Activated CD8-positive, alpha-beta memory T cell treated with anti-CD3 and anti-CD28 coated beads, Interleukin-2, amount 10 ng/mL, durations not matched to agents 7 days and 5 days (primary cell): ENCODE results near the gene ALDH7A1. TPM values are rescaled to one million over a fixed set of nuclear protein-coding genes. Genes with fewer than 3 reads are reported as not detected.
"Not testable (repeated sequence)": the region's sequence is repeated elsewhere in the genome, so short reads cannot be mapped to it uniquely, and the experiment has no call there.

Experiments
- ATAC-seq: fragments of 150-1000 bp; cut with Tn5 transposase; one replicate; pipeline ENCODE4 v1.10.0; 2021; ENCODE audit warnings: moderate library complexity
- CTCF ChIA-PET: fragments of 350-600 bp; sonication (Branson Sonifier 250); formaldehyde crosslinking; loops from one replicate; lab custom pipeline; 2021; ENCODE audit warnings: antibody characterized with exemption; lab: Charles Lee
- DNase-seq: peaks from one replicate; pipeline ENCODE4 v3.0.0-alpha.2; 2020
- H3K27ac Mint-ChIP-seq: one replicate; pipeline ENCODE4 v1.8.0; 2021; ENCODE audit warnings: mild to moderate bottlenecking, mixed read lengths
- H3K27me3 Mint-ChIP-seq: one replicate; pipeline ENCODE4 v1.8.0; 2021; ENCODE audit warnings: mixed read lengths
- H3K36me3 Mint-ChIP-seq: one replicate; pipeline ENCODE4 v1.8.0; 2021; ENCODE audit warnings: mild to moderate bottlenecking, mixed read lengths
- H3K4me1 Mint-ChIP-seq: one replicate; pipeline ENCODE4 v1.8.0; 2021; ENCODE audit warnings: mixed read lengths
- H3K4me3 Mint-ChIP-seq: one replicate; pipeline ENCODE4 v1.8.0; 2021; ENCODE audit warnings: mild to moderate bottlenecking, moderate library complexity, mixed read lengths
- H3K9me3 Mint-ChIP-seq: one replicate; pipeline ENCODE4 v1.8.0; 2022; ENCODE audit warnings: low read depth, mixed read lengths
- total RNA-seq, 2 experiments: library from RNA; stranded (reverse); gene quantifications; one replicate each; pipeline ENCODE4 v1.2.3, GENCODE V29; 2021

The ALDH7A1 gene
- 1 to 10 TPM; 2.6 to 2.8 TPM for total RNA-seq

- H3K4me1 Mint-ChIP-seq = peaks cover 13% of the 10 kb centered on the region
- H3K9me3 Mint-ChIP-seq = no peaks in the 10 kb centered on the region
- H3K4me3 Mint-ChIP-seq = peak within 1 kb of the TSS; percentile 66
- H3K36me3 Mint-ChIP-seq = peaks cover 1% of the 10 kb centered on the region
- H3K27me3 Mint-ChIP-seq = peaks cover 35% of the 10 kb centered on the region
- CTCF ChIA-PET = interaction anchor here (0.7 to 1.7 kb wide), 5 partner anchors 9 to 449 kb away, joined by 3 to 5 read pairs (median 3); no protein-coding TSS in a partner anchor
- DNase-seq = peak; percentile 41
- ATAC-seq = peak; percentile 65
- no peak within 1 kb of the TSS for H3K27ac Mint-ChIP-seq
These were observed at the start of gene ALDH7A1 for GRCh38 chr5:126594748-126595485. TSS of gene ALDH7A1 (minus strand) at chr5:126595219. CDS start at chr5:126595198, 21 bp downstream.

DNA sequence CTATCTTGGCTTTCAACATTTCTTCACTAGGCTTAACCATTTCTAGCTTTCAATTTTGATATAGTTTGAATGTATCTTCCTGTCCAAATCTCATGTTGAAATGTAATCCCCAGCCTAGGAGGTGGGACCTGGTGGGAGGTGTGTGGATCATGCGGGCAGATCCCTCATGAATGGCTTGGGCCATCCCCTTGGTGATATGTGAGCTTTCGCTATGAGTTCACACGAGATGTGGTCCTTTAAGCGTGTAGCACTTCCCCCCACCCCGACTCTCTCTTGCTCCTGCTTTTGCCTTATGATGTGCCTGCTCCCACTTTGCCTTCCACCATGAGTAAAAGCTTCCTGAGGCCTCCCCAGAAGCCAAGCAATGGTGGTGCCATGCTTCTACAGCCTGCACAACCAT, 46.4 kb upstream of the ALDH7A1 start:
- CTCF ChIA-PET = no interaction called here
- ATAC-seq (no peak), DNase-seq (no peak)
- Mint-ChIP-seq H3K4me1 (no peaks in the 10 kb centered on the region), H3K27me3 (peaks cover 10% of the 10 kb centered on the region), H3K4me3 (no peak overlapping the region), H3K9me3 (peaks cover 4% of the 10 kb centered on the region), H3K36me3 (no peaks in the 10 kb centered on the region), H3K27ac (no peak overlapping the region)

DNA sequence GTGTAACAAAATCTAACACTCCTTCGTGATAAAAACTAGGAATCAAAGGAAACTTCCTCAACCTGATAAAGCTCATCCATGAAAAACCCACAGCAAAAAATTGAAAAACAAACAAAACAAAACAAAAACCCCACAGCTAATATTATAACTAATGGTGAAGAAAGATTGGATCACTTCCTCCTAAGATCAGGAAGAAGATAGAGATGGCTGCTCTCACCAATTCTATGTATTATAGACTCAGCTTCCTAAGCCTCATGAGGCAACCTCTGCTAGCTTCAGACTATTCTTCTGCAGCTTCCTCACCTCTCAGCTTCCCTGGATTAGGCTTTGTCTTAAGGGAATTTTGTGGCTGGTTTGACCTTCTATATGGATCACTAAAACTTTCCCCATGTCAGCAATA, 45.8 kb upstream of the ALDH7A1 start:
- no peak for DNase-seq
- no peak overlapping the region for H3K27ac Mint-ChIP-seq
- no peaks in the 10 kb centered on the region for H3K36me3 Mint-ChIP-seq
- H3K4me3 Mint-ChIP-seq = no peak overlapping the region
- ATAC-seq = no peak
- peaks cover 4% of the 10 kb centered on the region for H3K9me3 Mint-ChIP-seq
- CTCF ChIA-PET = no interaction called here
- peaks cover 14% of the 10 kb centered on the region for H3K27me3 Mint-ChIP-seq
- H3K4me1 Mint-ChIP-seq = no peaks in the 10 kb centered on the region

DNA sequence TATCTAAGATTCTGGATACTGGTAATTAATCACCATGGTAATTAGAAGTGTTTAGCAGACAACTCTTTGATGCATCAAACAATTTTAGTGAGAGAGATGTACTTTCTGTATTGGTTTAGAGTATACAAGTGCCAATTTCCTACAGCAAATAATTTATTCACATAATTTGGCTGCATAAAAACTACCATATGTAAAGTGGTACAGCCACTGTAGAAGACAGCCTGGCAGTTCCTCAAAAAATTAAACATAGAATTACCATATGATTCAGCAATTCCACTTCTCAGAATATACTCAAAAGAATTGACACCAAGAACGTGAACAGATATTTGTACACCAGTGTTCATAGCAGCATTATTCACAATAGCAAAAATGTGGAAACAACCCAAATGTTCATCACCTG, 41.9 kb upstream of the ALDH7A1 start:
- no peaks in the 10 kb centered on the region for H3K4me1 Mint-ChIP-seq

GRCh38 chr5:126635585-126635984, 40.6 kb upstream of the ALDH7A1 start:
- H3K27ac Mint-ChIP-seq = no peak overlapping the region
- H3K4me1 Mint-ChIP-seq = no peaks in the 10 kb centered on the region
- no peaks in the 10 kb centered on the region for H3K36me3 Mint-ChIP-seq
- DNase-seq = no peak
- CTCF ChIA-PET = no interaction called here
- no peak overlapping the region for H3K4me3 Mint-ChIP-seq
- H3K9me3 Mint-ChIP-seq = no peaks in the 10 kb centered on the region
- no peak for ATAC-seq
- peaks cover 12% of the 10 kb centered on the region for H3K27me3 Mint-ChIP-seq

More for the DNA sequence above, 41.9 kb upstream of the ALDH7A1 start:
- H3K4me3 Mint-ChIP-seq = no peak overlapping the region
- CTCF ChIA-PET = no interaction called here
- DNase-seq = no peak
- H3K36me3 Mint-ChIP-seq = no peaks in the 10 kb centered on the region
- H3K9me3 Mint-ChIP-seq = no peaks in the 10 kb centered on the region
- ATAC-seq = no peak
- H3K27ac Mint-ChIP-seq = no peak overlapping the region
- peaks cover 12% of the 10 kb centered on the region for H3K27me3 Mint-ChIP-seq

DNA sequence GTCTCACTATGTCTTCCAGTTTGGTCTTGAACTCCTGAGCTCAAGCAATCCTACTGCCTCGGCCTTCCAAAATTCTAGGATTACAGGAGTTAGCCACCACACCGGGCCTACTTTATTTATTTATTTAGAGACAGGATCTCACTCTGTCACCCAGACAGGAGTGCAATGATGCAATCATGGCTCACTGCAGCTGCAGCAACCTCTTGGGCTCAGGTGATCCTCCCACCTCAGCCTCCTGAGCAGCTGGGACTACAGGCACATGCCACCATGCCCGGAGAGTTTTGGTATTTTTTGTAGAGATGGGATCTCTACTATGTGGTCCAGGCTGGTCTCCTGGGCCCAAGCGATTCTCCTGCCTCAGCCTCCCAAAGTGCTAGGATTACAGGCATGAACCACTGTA, 38.5 kb upstream of the ALDH7A1 start:
- Mint-ChIP-seq H3K4me3 (no peak overlapping the region), H3K9me3 (no peaks in the 10 kb centered on the region), H3K27ac (no peak overlapping the region), H3K27me3 (peaks cover 12% of the 10 kb centered on the region), H3K4me1 (no peaks in the 10 kb centered on the region), H3K36me3 (no peaks in the 10 kb centered on the region)
- DNase-seq (no peak), ATAC-seq (no peak)
- CTCF ChIA-PET = no interaction called here

GRCh38 chr5:126631920-126632319, 36.9 kb upstream of the ALDH7A1 start:
- ATAC-seq = no peak
- Mint-ChIP-seq H3K27ac (no peak overlapping the region), H3K4me3 (no peak overlapping the region), H3K4me1 (no peaks in the 10 kb centered on the region), H3K27me3 (peaks cover 8% of the 10 kb centered on the region), H3K36me3 (no peaks in the 10 kb centered on the region), H3K9me3 (no peaks in the 10 kb centered on the region)
- no peak for DNase-seq
- CTCF ChIA-PET = no interaction called here

- Mint-ChIP-seq H3K9me3 (no peaks in the 10 kb centered on the region), H3K27ac (no peak overlapping the region)
These were observed 33.1 kb upstream of the ALDH7A1 start for GRCh38 chr5:126628102-126628501.

DNA sequence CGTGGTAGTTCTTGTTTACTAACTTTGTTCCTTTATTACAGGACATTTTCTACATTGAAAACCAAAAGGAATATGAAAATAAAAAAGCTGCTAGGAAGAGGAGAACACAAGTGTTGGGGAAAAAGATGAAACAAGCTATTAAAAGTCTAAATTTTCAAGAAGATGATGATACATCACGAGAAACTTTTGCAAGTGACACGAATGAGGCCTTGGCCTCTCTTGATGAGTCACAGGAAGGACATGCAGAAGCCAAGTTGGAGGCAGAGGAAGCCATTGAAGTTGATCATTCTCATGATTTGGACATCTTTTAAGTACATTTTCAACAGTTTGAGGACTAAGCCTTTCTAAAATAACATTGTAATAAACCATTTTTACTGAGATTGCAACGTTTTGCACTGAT, 29.5 kb upstream of the ALDH7A1 start:
- no peaks in the 10 kb centered on the region for H3K27me3 Mint-ChIP-seq
- H3K27ac Mint-ChIP-seq = peak overlapping the region; percentile 75
- ATAC-seq (peak; percentile 65), DNase-seq (no peak)
- H3K36me3 Mint-ChIP-seq = peaks cover 25% of the 10 kb centered on the region
- H3K4me3 Mint-ChIP-seq = no peak overlapping the region
- CTCF ChIA-PET = interaction anchor here (0.6 kb wide), 1 partner anchor 202 kb away, joined by 4 read pairs; the partner anchor contains the start of gene GRAMD2B
- no peaks in the 10 kb centered on the region for H3K9me3 Mint-ChIP-seq
- peaks cover 15% of the 10 kb centered on the region for H3K4me1 Mint-ChIP-seq

More at GRCh38 chr5:126628102-126628501, 33.1 kb upstream of the ALDH7A1 start:
- CTCF ChIA-PET = interaction anchor here (0.9 kb wide), 1 partner anchor 27 kb away, joined by 3 read pairs; the partner anchor contains the start of gene PHAX
- DNase-seq = no peak
- peaks cover 22% of the 10 kb centered on the region for H3K36me3 Mint-ChIP-seq
- H3K27me3 Mint-ChIP-seq = no peaks in the 10 kb centered on the region
- ATAC-seq = no peak
- peaks cover 15% of the 10 kb centered on the region for H3K4me1 Mint-ChIP-seq
- H3K4me3 Mint-ChIP-seq = no peak overlapping the region

- H3K9me3 Mint-ChIP-seq = no peaks in the 10 kb centered on the region
- no peaks in the 10 kb centered on the region for H3K27me3 Mint-ChIP-seq
- peaks cover 24% of the 10 kb centered on the region for H3K36me3 Mint-ChIP-seq
- no peak overlapping the region for H3K27ac Mint-ChIP-seq
- H3K4me3 Mint-ChIP-seq = no peak overlapping the region
- DNase-seq = no peak
- CTCF ChIA-PET = no interaction called here
- ATAC-seq = no peak
- peaks cover 17% of the 10 kb centered on the region for H3K4me1 Mint-ChIP-seq
These were observed 24.8 kb upstream of the ALDH7A1 start for GRCh38 chr5:126619781-126620180.

DNA sequence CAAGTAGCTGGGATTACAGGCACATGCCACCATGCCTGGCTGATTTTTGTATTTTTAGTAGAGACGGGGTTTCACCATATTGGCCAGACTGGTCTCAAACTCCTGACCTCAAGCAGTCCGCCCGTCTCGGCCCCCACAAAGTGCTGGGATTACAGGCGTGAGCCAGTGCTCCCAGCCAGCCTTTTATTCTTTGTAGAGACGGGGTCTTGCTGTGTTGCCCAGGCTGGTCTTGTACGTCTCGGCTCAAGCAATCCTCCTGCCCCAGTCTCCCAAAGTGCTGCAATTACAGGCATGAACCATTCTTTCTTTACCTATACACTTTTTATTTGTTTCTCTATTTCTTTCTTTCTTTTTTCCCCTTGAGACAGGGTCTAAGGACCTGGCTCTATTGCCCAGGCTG, 22.6 kb upstream of the ALDH7A1 start:
- H3K27me3 Mint-ChIP-seq, H3K9me3 Mint-ChIP-seq, H3K4me1 Mint-ChIP-seq, ATAC-seq, H3K4me3 Mint-ChIP-seq, DNase-seq, H3K27ac Mint-ChIP-seq: not testable (repeated sequence)
- H3K36me3 Mint-ChIP-seq = peaks cover 20% of the 10 kb centered on the region
- CTCF ChIA-PET = interaction anchor here (0.6 kb wide), 1 partner anchor 685 kb away, joined by 4 read pairs; no protein-coding TSS in a partner anchor

- Mint-ChIP-seq H3K4me3 (no peak overlapping the region), H3K9me3 (no peaks in the 10 kb centered on the region), H3K27me3 (no peaks in the 10 kb centered on the region), H3K27ac (no peak overlapping the region), H3K4me1 (peaks cover 10% of the 10 kb centered on the region), H3K36me3 (peaks cover 29% of the 10 kb centered on the region)
- ATAC-seq (no peak), DNase-seq (no peak)
- CTCF ChIA-PET = interaction anchor here (1.6 to 1.9 kb wide), 2 partner anchors 8 to 14 kb away, joined by 5 to 7 read pairs; partner anchors contain the start of gene PHAX
These were observed 20.3 kb upstream of the ALDH7A1 start for GRCh38 chr5:126615286-126615685.

DNA sequence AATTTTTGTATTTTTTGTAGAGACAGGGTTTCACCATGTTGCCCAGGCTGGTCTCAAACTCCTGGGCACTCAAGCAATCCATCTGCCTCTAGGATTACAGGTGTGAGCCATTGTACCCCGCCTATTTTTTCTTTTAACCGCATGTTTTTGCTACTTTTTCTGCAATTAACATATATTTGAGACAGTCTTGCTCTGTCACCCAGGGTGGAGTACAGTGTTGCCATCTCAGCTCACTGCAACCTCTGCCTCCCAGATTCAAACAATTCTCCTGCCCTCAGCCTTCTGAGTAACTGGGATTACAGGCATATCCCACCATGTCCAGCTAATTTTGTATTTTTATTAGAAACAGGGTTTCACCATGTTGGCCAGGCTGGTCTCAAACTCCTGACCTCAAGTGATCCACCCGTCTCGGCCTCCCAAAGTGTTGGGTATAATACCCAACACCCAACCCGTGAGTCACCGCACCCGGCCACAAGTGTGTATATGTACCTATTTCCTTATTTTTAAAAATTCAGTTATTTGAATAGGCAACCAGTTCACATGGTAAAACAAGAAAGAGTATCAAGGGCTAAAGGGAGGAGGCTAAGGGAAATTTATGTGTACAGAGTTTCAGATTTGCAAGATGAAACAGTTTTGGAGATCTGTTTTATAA, 19.0 kb upstream of the ALDH7A1 start:
- H3K9me3 Mint-ChIP-seq = no peaks in the 10 kb centered on the region
- CTCF ChIA-PET = interaction anchor here (1.2 to 1.6 kb wide), 2 partner anchors 13 to 276 kb away, joined by 3 to 7 read pairs; partner anchors contain the start of gene PHAX
- H3K27me3 Mint-ChIP-seq = no peaks in the 10 kb centered on the region
- H3K36me3 Mint-ChIP-seq = peaks cover 31% of the 10 kb centered on the region
- H3K27ac Mint-ChIP-seq = peak overlapping the region; percentile 28
- peaks cover 16% of the 10 kb centered on the region for H3K4me1 Mint-ChIP-seq
- ATAC-seq (no peak), DNase-seq (no peak)
- H3K4me3 Mint-ChIP-seq = no peak overlapping the region
